AG04450 (cell line): ENCODE measurements around the gene MYO18A. TPM values are rescaled to one million over a fixed set of nuclear protein-coding genes. Genes with fewer than 3 reads are reported as not detected.

Experiments used
- CTCF ChIA-PET: fragments of 300-600, 350-600 bp; formaldehyde crosslinking; extraction: SDS; loops from one replicate; lab custom pipeline; 2022; ENCODE audit warnings: antibody characterized with exemption, inconsistent platforms; lab: Charles Lee
- POLR2A ChIA-PET: fragments of 350-600 bp; formaldehyde crosslinking; extraction: SDS; loops from one replicate; lab custom pipeline; 2021; ENCODE audit warnings: antibody characterized with exemption, inconsistent platforms; lab: Yijun Ruan, JAX
- DNase-seq: peaks from one replicate; pipeline ENCODE4 v3.0.0-alpha.2; 2011; ENCODE audit warnings: low read depth, low spot score
- H3K27ac ChIP-seq: one replicate; pipeline ENCODE4 v1.5.1; 2012; ENCODE audit warnings: low read depth, low read length, control low read depth
- H3K27me3 ChIP-seq: one replicate; pipeline ENCODE4 v1.6.0; 2012; ENCODE audit warnings: low read length; ENCODE audit not compliant: control insufficient read depth, insufficient read depth
- H3K4me3 ChIP-seq: 2 replicates; pipeline ENCODE4 v1.5.1; 2011; ENCODE audit warnings: mild to moderate bottlenecking, low read depth, low read length, control low read depth
- H3K9me3 ChIP-seq: 2 replicates; pipeline ENCODE4 v1.5.1; 2012; ENCODE audit warnings: low read length; ENCODE audit not compliant: control insufficient read depth, insufficient read depth
- polyA plus RNA-seq: library from polyadenylated mRNA; depleted of rRNA; stranded (reverse); fragments of >200 nt; gene quantifications from 2 replicates; pipeline ENCODE4 v1.2.3, GENCODE V29; 2011
- TF ChIP-seq, protein P1 (sequence below): IDR thresholded peaks from 2 replicates; pipeline ENCODE4 v1.5.1; 2011; ENCODE audit warnings: low read depth, low read length, control low read depth, inconsistent platforms

The MYO18A gene
- polyA plus RNA-seq, 1 experiment, result 9.8 TPM

DNA sequence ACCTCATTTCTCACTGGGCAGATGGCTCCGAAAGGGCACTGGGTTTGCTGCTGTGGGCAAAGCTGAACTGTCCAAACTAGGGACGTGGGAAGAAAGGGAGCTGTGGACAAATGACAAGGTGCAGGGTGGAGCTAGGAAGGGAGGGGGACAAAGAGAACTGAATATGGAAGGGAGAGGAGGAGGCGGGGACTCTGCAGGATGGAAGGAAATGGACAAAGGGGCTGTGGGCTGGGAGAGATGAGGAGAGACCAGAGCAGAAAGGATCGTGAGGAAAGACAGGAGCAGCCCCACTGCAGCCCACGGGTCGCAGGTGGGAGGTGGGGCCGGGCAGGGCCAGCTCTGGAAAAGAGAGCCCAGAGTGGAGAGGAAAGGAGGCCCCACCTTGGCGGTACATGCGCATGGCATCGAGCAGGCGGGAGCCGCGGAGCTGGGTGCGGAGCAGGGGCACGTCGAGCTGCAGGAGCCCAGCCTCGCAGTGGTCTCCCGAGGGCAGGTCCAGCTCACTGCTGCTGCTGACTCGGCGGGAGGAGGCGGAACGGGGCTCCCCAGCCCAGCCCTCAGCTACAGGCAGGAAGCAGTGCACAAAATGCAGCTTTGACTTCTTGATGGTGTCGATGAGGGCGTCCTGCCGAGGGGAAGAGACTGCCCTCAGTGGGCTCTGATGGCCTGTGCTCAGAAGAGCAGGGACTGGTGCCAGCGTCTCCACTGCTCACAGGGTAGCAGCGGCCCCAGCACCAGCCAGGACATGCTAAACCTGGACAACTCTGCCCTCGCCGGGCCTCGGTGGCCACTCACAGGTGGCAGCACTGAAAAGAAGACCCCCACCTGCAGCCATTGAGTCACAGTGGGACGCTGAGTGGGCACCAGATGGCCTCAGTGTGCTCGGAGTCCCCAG is 70.5 kb downstream of the MYO18A start:
- CTCF ChIA-PET, result interaction anchor here (1.1 to 6.8 kb wide), 4 partner anchors 14 to 156 kb away, joined by 3 to 218 read pairs (median 4); no protein-coding TSS in a partner anchor
- TF ChIP-seq, protein P1, sequence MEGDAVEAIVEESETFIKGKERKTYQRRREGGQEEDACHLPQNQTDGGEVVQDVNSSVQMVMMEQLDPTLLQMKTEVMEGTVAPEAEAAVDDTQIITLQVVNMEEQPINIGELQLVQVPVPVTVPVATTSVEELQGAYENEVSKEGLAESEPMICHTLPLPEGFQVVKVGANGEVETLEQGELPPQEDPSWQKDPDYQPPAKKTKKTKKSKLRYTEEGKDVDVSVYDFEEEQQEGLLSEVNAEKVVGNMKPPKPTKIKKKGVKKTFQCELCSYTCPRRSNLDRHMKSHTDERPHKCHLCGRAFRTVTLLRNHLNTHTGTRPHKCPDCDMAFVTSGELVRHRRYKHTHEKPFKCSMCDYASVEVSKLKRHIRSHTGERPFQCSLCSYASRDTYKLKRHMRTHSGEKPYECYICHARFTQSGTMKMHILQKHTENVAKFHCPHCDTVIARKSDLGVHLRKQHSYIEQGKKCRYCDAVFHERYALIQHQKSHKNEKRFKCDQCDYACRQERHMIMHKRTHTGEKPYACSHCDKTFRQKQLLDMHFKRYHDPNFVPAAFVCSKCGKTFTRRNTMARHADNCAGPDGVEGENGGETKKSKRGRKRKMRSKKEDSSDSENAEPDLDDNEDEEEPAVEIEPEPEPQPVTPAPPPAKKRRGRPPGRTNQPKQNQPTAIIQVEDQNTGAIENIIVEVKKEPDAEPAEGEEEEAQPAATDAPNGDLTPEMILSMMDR, result no peak
- no peak for DNase-seq
- H3K4me3 ChIP-seq, result no peak overlapping the region
- no peaks in the 10 kb centered on the region for H3K9me3 ChIP-seq
- H3K27me3 ChIP-seq, result no peaks in the 10 kb centered on the region
- POLR2A ChIA-PET, result interaction anchor here (1.1 kb wide), 1 partner anchor 141 kb away, joined by 3 read pairs; no protein-coding TSS in a partner anchor
- H3K27ac ChIP-seq, result no peak overlapping the region

DNA sequence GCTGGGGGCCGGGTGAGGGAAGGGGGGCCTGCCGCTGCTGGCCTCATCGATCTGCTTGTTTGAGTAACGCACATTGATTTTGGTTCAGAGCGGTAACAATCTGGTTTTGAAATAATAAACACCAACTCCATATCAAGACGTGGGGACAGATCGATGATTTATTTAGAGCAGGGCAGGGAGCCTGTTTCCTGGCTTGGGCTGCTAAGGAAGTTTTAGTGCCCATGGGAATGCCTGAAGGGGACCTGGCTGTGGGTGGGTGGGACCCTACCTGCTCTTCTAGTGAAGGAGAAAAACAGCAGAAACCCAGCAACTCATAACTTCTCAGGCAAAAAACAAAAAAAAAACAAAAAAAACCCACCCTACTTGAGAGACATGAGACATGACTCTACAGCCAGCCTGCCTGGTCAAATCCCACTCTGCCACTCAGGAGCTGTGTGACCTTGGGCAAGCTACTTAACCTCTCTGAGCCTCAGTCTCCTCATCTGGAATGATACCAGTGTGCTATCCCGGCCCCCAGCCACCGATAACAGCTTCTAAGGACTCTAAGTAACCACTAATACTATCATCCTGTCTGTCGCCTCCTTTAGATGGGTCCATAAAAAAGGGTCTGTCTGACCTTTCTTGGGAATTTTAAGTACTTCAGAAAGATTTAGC is 71.2 kb downstream of the MYO18A start:
- ChIA-PET CTCF (interaction anchor here (1.1 to 6.8 kb wide), 5 partner anchors 8 to 155 kb away, joined by 3 to 218 read pairs (median 6); no protein-coding TSS in a partner anchor), POLR2A (interaction anchor here (0.6 kb wide), 1 partner anchor 68 kb away, joined by 7 read pairs; no protein-coding TSS in a partner anchor)
- no peaks in the 10 kb centered on the region for H3K27me3 ChIP-seq
- DNase-seq, result no peak
- no peak overlapping the region for H3K4me3 ChIP-seq
- TF ChIP-seq, protein P1, result no peak
- no peaks in the 10 kb centered on the region for H3K9me3 ChIP-seq
- no peak overlapping the region for H3K27ac ChIP-seq

DNA sequence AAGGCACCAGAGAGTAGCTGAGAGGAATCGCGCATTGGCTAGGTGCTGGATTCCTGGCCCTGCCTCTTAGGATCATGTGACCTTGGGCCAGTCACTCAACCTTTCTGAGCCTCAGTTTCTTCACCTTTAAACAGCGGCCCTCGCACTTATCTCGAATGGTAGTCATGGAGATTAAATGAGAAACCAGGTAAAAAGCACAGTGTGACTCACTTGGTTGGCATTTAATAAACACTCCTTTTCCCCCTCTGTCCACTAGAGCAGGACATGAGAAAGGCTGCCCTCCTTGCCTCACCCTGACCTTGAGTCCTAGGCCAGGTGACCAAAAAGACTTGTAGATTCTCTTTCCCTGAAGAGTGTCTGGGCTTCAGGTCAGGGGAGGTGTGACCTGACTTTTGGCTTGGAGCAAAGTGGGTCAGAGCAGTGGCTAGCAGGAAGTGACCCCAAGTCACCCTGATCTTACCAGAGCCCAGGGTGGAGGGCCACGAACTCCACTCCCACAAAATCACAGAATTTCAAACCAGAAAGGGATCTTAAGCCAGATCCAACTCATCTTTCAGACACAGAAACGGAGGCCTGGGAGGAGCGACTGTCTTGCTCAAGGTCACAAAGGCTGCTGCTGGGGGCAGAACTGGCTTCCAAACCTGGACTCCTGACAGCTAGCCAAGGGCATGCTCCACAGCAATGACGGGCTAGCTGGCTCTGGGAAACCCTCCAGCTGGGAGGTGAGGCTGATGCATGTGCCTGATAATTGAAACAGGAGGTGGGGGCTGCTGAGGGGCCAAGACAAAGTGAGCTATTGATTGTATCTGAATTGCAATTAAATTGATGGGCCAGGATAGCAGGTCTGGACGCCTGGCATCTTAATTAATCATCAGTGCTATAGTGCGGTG is 72.0 kb downstream of the MYO18A start:
- TF ChIP-seq, protein P1, result no peak
- ChIA-PET POLR2A (interaction anchor here (0.6 kb wide), 1 partner anchor 67 kb away, joined by 7 read pairs; no protein-coding TSS in a partner anchor), CTCF (interaction anchor here (1.0 to 6.8 kb wide), 3 partner anchors 9 to 144 kb away, joined by 3 to 218 read pairs (median 7); no protein-coding TSS in a partner anchor)
- H3K27ac ChIP-seq, result no peak overlapping the region
- no peak overlapping the region for H3K4me3 ChIP-seq
- no peaks in the 10 kb centered on the region for H3K27me3 ChIP-seq
- H3K9me3 ChIP-seq, result no peaks in the 10 kb centered on the region; the same call in 1 of the 2 replicates
- no peak for DNase-seq

DNA sequence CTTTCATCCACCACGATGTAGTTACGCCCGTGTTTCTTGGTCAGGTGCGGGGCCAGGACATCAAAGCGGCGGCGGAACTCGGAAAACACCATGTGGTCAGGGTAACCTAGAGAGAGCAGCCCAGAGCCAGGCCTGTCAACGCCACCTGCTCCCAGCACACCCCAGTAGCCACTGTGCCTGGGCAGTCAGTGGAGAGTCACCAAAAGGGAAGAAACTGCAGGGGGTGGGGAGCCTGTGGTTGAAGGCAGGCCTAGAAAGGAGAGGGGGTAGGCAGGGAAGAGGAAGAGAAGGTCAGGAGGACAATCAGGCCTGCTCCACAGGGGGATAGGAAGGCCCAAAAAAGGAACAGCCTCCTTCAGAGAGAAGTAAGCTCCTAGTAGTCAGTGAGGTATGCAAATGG is 73.1 kb downstream of the MYO18A start:
- POLR2A ChIA-PET, result interaction anchor here (0.7 kb wide), 1 partner anchor 10 kb away, joined by 10 read pairs; no protein-coding TSS in a partner anchor
- no peak for DNase-seq

More for the DNA sequence above, 73.1 kb downstream of the MYO18A start:
- TF ChIP-seq, protein P1, result no peak
- CTCF ChIA-PET, result interaction anchor here (0.8 to 1.0 kb wide), 2 partner anchors 11 to 142 kb away, joined by 3 read pairs; no protein-coding TSS in a partner anchor
- H3K27ac ChIP-seq, result no peak overlapping the region
- no peak overlapping the region for H3K4me3 ChIP-seq
- H3K9me3 ChIP-seq, result no peaks in the 10 kb centered on the region; the same call in 1 of the 2 replicates
- H3K27me3 ChIP-seq, result no peaks in the 10 kb centered on the region
